Type B pancreatic cell (in vitro differentiated cells): ENCODE results near the gene DLEC1. TPM values are rescaled to one million over a fixed set of nuclear protein-coding genes. Genes with fewer than 3 reads are reported as not detected.

Source experiments
- DNase-seq: peaks from one replicate; pipeline ENCODE4 v3.0.0; 2021; ENCODE audit warnings: mixed read lengths; ENCODE audit not compliant: unreplicated experiment; ENCODE audit errors: extremely low spot score
- H3K27ac Mint-ChIP-seq: 2 replicates; pipeline ENCODE4 v1.8.0; 2021; ENCODE audit warnings: mild to moderate bottlenecking, mixed read lengths
- H3K27me3 Mint-ChIP-seq: 2 replicates; pipeline ENCODE4 v1.8.0; 2021; ENCODE audit warnings: mixed read lengths
- H3K36me3 Mint-ChIP-seq: 2 replicates; pipeline ENCODE4 v1.8.0; 2021; ENCODE audit warnings: mixed read lengths
- H3K4me1 Mint-ChIP-seq: one replicate; pipeline ENCODE4 v1.8.0; 2021; ENCODE audit warnings: mixed read lengths; ENCODE audit not compliant: unreplicated experiment
- H3K4me3 Mint-ChIP-seq: 2 replicates; pipeline ENCODE4 v1.8.0; 2021; ENCODE audit warnings: mild to moderate bottlenecking, mixed read lengths
- H3K9me3 Mint-ChIP-seq: 2 replicates; pipeline ENCODE4 v1.8.0; 2021; ENCODE audit warnings: mixed read lengths
- total RNA-seq: library from RNA; stranded (reverse); gene quantifications from 2 replicates; pipeline ENCODE4 v1.2.1, GENCODE V29; 2021; ENCODE audit warnings: low replicate concordance
- TF ChIP-seq, protein P1 (sequence below): fragments of 200-600 bp; sonication (generic); conservative IDR thresholded peaks from 2 replicates; pipeline ENCODE4 v1.5.0; 2021; ENCODE audit warnings: antibody characterized with exemption, mild to moderate bottlenecking

Gene DLEC1
- total RNA-seq, 1 donor from 2014 or later, result 3.2 TPM

- peaks cover 9% of the 10 kb centered on the region for H3K36me3 Mint-ChIP-seq
- DNase-seq, result no peak
- H3K27ac Mint-ChIP-seq, result peak overlapping the region; percentile 100
- no peaks in the 10 kb centered on the region for H3K27me3 Mint-ChIP-seq
- H3K4me3 Mint-ChIP-seq, result peak overlapping the region; percentile 98
- H3K9me3 Mint-ChIP-seq, result no peaks in the 10 kb centered on the region
- peaks cover 11% of the 10 kb centered on the region for H3K4me1 Mint-ChIP-seq
- TF ChIP-seq, protein P1, sequence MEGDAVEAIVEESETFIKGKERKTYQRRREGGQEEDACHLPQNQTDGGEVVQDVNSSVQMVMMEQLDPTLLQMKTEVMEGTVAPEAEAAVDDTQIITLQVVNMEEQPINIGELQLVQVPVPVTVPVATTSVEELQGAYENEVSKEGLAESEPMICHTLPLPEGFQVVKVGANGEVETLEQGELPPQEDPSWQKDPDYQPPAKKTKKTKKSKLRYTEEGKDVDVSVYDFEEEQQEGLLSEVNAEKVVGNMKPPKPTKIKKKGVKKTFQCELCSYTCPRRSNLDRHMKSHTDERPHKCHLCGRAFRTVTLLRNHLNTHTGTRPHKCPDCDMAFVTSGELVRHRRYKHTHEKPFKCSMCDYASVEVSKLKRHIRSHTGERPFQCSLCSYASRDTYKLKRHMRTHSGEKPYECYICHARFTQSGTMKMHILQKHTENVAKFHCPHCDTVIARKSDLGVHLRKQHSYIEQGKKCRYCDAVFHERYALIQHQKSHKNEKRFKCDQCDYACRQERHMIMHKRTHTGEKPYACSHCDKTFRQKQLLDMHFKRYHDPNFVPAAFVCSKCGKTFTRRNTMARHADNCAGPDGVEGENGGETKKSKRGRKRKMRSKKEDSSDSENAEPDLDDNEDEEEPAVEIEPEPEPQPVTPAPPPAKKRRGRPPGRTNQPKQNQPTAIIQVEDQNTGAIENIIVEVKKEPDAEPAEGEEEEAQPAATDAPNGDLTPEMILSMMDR, result no peak
These were observed 125.6 kb downstream of the DLEC1 start for GRCh38 chr3:38164643-38164951.

DNA sequence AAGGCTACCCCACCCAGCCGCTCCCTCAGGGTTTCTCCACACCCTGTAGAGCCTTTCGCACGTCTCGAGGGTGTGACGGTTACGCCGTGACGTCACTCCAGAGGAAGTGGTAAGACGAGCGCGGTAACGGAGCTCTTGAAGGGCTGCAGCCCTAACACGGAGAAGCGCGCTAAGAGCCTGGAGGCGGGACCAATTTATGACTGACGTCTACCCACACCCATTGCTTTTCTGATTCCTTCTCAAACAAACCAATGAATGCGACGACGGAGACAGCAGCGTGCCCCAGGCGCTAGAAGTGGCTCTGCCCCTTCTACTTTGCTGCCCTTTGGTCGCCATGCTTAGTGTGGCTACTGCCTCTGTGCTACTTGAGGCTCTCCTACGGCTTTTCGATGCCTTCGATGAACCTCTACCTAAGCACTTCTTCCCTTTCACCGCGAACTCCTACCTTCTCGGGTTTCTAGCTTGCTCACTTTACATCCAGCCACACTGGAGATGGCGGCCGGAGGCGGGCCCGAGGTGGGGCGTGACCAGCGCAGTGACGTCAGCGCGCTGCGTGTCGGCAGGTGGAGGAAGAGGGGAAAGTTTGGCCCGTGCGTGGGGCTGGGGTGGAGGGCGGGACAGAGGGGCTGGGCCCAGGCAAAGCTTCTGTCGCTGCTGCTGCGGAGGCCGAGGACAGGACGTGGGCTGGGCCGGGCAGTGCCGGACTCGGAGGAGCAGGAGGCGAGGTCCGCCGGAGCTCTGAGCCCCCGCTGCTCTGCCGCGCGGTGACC is 126.1 kb downstream of the DLEC1 start, which contains the start of gene OXSR1:
TSS of gene OXSR1 (plus strand) at position 586 of the 770 bp plus-strand sequence. CDS start 340 bp downstream, outside the sequence.
- peaks cover 9% of the 10 kb centered on the region for H3K36me3 Mint-ChIP-seq
- TF ChIP-seq, protein P1, result no peak
- H3K9me3 Mint-ChIP-seq, result no peaks in the 10 kb centered on the region
- H3K27me3 Mint-ChIP-seq, result no peaks in the 10 kb centered on the region
- peak within 1 kb of the TSS; percentile 100 for H3K27ac Mint-ChIP-seq
- H3K4me3 Mint-ChIP-seq, result peak within 1 kb of the TSS; percentile 98
- H3K4me1 Mint-ChIP-seq, result peaks cover 11% of the 10 kb centered on the region
- peak; percentile 96 for DNase-seq

DNA sequence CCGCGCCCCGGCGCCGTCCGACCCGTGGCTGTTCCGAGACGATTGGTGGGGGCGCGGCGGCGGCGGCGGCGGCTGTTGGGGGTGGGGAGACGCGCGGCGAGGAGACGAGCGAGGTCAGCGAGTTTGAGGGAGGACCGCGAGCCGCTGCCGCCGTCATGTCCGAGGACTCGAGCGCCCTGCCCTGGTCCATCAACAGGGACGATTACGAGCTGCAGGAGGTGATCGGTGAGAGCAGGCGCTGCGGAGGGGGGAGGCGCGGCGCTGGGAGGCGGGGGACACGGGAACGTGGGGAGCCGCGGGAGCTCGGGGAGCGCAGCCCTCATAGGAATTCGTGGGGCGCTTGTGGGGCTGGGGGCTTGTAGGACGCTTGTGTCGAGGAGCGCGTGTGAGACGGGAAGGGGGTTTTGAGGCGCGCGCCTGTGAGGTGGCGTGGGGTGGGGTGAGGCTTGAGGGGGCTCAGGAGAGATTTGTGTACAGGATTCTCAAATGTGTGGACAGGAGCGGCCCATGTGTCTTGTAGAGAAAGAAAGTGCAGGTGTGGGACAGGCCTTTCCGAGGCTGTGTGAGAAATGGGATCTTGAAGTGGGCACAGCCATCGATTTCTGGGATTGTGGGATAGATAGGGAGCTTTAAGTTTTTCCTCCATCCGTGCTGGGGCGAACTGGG is 126.8 kb downstream of the DLEC1 start:
- H3K36me3 Mint-ChIP-seq, result peaks cover 9% of the 10 kb centered on the region
- H3K27me3 Mint-ChIP-seq, result no peaks in the 10 kb centered on the region
- DNase-seq, result peak; percentile 78
- H3K9me3 Mint-ChIP-seq, result no peaks in the 10 kb centered on the region
- H3K27ac Mint-ChIP-seq, result peak overlapping the region; percentile 100
- H3K4me3 Mint-ChIP-seq, result peak overlapping the region; percentile 98
- peaks cover 17% of the 10 kb centered on the region for H3K4me1 Mint-ChIP-seq
- TF ChIP-seq, protein P1, result no peak

DNA sequence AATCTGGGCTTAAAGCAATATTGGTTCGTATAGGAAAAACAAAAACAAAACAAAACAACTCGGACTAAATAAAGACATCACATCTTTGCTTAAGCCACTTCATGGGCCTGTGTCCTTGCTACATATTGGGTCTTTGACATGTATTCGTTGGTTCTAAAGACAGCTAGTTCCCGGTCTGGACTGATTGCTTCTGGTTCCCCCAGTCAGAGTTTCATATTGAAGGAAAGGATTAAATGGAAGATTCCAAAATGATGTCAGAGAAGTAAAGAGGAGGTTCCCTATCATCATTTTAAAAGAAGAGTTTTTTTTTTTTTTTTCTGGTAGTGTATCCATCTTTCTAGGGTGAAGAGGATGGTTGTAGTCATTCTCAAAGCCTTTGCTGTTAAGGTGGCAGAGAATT is 128.6 kb downstream of the DLEC1 start:
- H3K27me3 Mint-ChIP-seq, result no peaks in the 10 kb centered on the region
- peaks cover 17% of the 10 kb centered on the region for H3K4me1 Mint-ChIP-seq
- DNase-seq, result no peak
- H3K27ac Mint-ChIP-seq, result peak overlapping the region; percentile 74
- H3K4me3 Mint-ChIP-seq, result peak overlapping the region; percentile 98
- H3K36me3 Mint-ChIP-seq, result peaks cover 9% of the 10 kb centered on the region
- no peaks in the 10 kb centered on the region for H3K9me3 Mint-ChIP-seq
- TF ChIP-seq, protein P1, result no peak

- no peak for DNase-seq
- H3K27ac Mint-ChIP-seq, result peak overlapping the region; percentile 74
- peak overlapping the region; percentile 98 for H3K4me3 Mint-ChIP-seq
- H3K27me3 Mint-ChIP-seq, result no peaks in the 10 kb centered on the region
- peaks cover 17% of the 10 kb centered on the region for H3K4me1 Mint-ChIP-seq
- TF ChIP-seq, protein P1, result no peak
- H3K36me3 Mint-ChIP-seq, result peaks cover 9% of the 10 kb centered on the region
- no peaks in the 10 kb centered on the region for H3K9me3 Mint-ChIP-seq
These were observed 129.4 kb downstream of the DLEC1 start for GRCh38 chr3:38168151-38169026.
